ENCODE data around the gene PDZK1IP1.

Gene PDZK1IP1

DNA sequence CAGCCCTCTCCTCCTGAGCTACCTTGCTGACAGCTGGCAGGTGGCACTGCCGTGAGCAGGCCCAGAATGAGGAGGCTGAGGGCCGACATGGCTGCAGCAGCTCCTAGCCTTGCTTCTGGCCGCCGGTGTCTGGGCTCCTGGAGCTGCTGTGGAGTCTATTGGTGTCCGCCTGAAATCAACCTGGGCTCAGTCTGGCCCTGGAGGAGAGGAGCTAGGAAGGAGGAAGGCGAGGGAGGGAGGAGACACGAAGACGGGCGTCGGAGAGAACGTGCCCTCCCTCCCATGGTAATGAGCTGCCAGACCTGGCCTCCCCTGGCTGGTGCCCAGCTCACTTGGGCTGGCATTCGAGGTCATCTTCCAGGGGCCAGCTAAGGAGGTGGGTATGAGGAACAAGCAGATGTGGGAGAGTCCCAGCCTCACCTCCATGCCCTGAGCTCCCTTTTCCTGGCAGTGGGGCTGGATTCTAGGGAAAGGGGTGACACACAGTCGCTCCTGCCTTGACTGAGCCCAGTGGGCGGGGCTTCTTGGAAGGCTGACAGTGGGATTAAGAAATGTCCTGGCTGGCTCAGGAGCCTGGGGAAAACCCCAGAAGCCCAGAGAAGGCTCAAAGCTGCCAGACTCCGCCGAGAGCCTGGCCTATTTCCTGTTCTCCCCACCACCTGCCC, at the start of gene PDZK1IP1:
Gene PDZK1IP1, minus strand, starts transcription at position 193 of the 665 bp plus-strand sequence. Its CDS starts 104 bp downstream, at position 89.
- DNase-seq (ENCODE audit: low read depth) = peak; percentile 76

GRCh38 chr1:47238935-47239592, 49.2 kb upstream of the PDZK1IP1 start:
- no peak for DNase-seq (ENCODE audit: low read depth)

DNA sequence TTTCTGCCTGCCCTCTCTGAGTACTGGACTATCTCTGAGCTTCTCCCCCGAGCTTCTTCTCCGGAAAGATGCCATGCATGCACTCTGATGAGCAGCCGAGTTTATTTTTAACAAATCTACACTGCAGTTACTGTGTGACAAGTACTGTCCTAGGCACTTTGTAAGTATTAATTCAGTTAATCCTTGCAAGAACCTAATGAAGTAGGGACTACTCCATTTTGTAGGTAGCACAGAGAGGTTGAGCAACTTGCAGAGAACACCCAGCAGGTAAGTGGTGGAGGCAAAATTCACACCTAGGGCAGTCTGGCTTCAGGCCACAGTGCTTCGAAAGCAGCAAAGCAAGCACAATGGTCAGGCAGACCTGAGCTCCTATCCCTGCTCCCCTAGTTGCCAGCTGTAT, 46.0 kb upstream of the PDZK1IP1 start:
- DNase-seq (ENCODE audit: low read depth) = no peak

DNA sequence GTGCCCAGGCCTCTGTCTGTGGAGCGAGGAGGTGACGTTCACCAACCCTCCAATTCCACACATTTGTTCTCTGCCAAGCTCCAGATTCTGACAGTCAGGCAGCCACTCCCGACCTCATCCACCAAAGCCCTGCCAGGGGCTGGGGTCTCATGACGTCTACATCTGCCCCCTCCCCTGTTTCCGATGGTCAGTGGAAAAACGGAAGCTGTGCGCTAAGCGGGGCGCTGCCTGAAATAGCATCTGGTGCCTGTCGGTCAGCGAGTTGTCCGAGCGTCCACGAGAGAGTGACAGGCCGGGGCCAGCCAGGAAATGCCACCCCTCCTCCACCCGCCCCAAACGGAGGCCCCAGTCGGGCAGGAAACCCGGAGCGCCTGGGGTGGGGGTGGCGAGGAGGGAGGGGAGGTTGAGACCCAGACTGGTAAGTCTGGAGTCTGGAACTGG, 45.4 kb upstream of the PDZK1IP1 start:
- no peak for DNase-seq (ENCODE audit: low read depth)

GRCh38 chr1:47233186-47233585, 43.4 kb upstream of the PDZK1IP1 start:
- no peak for DNase-seq (ENCODE audit: low read depth)

- DNase-seq (ENCODE audit: low read depth) = no peak
Measured at GRCh38 chr1:47232187-47232874, 42.5 kb upstream of the PDZK1IP1 start, which contains the start of gene TAL1. TSS of gene TAL1 (minus strand) at chr1:47232225. CDS start at chr1:47225888, 6,337 bp downstream.

DNA sequence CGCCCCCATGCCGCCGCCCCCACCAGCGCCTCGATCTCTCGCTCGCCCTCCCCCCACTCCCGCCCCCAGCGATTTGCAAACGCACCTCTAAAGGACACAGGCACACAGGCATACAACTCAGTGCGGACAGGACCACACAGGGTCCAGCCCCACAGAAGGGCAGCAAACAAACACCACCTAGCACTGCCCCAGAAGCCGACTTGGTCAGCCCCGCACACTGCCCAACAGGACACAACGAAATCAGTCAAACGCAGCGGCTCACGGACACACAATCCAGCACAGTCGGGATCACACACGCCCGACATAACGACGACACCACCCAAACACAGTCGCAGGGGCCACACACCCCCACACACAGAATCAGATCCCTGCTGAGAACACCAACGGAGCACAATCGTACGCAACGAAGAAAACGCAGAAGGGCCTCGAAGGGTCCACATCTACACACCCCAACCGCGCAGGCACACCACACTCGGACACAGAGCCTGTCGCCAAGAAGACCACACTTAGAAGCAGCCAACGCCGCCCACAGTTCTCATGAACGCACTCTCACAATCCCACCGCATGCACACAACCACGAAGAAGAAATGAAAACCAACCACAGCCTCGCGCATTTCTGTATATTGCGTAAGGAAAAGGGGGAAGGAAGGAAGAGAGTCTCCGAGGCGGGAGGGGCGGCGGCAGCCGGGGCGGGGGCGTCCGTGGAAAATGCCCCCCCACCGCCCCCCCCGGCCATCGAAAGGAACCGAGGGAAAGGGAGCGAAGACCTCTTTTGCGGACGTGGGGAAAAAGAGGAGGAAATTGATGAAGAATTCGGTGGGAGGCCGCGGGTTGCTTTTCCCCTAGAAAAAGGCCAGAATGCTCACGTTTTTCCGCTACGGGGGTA, 41.7 kb upstream of the PDZK1IP1 start:
- DNase-seq (ENCODE audit: low read depth) = peak; percentile 11

DNA sequence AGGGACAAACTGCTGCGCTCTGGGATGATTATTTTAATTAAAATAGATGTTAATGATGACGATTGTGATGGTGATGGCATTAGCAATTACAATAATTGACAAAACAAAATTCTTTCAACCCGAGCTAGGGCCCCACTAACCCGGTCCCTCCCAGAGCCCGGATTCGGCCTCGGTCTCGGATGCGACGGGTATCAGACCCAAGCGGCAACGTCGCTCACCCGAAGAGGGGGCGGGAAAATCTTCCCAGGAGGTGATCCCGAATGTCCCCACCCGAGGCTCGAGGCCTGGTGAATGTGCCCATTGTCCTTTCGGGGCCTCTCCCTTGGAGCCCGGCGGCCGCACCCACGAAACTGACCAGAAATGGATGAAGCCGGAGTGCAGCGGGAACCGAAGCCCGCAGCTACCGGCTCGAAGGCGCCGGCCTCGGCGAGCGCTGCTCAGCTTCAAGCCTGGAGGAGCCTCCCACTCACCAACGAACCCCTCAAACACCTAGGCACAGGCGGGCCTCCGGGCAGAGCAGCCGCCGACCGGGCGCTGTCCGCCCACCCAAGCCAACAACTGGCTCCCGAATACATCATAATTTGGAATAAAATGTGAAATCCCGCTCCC, 41.0 kb upstream of the PDZK1IP1 start:
- DNase-seq (ENCODE audit: low read depth) = no peak

DNA sequence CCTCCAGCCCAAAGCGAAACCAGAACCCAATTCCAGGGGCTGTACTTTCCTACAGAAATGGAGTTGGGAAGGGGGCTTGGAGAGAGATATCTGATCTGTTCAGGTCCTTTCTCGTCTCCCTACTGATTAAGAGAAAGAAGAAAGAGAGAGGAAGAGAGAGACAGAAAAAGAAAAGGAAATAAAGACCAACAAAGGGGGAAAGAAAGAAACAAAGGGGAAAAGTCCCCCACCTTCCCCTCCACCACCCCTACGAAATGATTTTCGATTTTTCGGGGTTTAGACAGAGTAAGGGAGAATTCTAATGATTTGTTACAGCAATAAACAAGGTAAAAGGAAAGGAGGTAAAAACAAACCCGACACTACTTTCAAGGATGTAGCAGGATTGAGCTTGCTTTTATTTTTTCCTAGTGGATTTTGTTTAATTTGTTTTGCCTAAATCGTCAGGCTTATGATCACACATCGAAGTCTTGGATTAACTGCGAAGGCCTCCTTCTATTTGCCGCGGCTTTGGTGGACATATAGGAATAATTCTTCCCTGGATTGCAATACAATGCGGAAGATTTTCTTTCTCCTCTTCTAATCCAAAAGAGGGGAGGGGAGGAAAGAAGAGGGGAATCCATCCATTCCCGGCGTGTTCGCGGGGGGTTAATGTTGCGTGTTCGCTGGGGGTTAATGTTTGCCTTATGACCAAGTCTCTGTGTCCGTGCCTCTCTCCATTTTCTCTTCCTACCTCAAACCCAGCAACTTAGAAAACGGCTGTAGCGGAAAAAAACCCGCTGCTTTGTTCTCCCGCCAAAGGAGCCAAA, 40.3 kb upstream of the PDZK1IP1 start:
- no peak for DNase-seq (ENCODE audit: low read depth)

GRCh38 chr1:47229031-47229885, 39.4 kb upstream of the PDZK1IP1 start:
- DNase-seq (ENCODE audit: low read depth) = no peak

- DNase-seq (ENCODE audit: low read depth) = no peak
Measured at GRCh38 chr1:47228644-47229030, 38.8 kb upstream of the PDZK1IP1 start.

GRCh38 chr1:47227341-47228232, 37.8 kb upstream of the PDZK1IP1 start:
- no peak for DNase-seq (ENCODE audit: low read depth)

GRCh38 chr1:47226839-47227215, 37.0 kb upstream of the PDZK1IP1 start:
- no peak for DNase-seq (ENCODE audit: low read depth)

DNA sequence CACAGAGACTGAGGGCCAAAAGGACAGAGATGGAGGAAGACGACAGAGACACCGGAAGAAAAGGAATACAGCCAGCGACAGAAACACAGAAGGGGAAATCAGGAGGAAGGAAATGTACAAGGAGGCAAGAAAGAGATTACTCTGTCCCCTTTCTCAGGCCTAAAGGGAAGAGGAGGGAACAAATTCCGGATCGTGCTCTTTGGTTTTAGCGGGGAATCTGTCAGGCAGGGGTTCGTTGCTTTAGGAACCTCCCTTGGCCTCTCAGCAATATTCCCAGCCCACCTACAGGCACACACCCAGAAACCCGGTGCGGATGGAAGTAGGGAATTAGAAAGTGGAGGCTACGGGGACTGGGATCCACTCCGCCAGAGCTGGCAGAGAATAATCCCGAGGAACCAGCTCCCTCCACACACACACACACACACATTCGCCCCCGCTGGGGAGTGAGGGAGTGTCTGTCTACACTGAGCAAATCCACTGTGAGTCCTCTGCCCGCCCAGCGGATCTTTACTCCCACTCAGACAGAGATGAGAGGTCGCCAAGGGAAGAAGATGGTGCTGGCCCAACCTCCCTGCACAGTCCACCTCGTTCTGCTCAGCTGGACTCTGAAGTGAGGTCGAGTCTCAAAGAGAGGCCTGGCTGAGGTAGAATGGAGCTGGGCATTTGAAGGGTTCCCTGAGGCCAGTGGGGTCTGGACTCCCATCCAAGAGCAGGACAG, 36.4 kb upstream of the PDZK1IP1 start:
- DNase-seq (ENCODE audit: low read depth) = no peak

- DNase-seq (ENCODE audit: low read depth) = no peak
Measured at GRCh38 chr1:47225430-47226100, 35.7 kb upstream of the PDZK1IP1 start.

DNA sequence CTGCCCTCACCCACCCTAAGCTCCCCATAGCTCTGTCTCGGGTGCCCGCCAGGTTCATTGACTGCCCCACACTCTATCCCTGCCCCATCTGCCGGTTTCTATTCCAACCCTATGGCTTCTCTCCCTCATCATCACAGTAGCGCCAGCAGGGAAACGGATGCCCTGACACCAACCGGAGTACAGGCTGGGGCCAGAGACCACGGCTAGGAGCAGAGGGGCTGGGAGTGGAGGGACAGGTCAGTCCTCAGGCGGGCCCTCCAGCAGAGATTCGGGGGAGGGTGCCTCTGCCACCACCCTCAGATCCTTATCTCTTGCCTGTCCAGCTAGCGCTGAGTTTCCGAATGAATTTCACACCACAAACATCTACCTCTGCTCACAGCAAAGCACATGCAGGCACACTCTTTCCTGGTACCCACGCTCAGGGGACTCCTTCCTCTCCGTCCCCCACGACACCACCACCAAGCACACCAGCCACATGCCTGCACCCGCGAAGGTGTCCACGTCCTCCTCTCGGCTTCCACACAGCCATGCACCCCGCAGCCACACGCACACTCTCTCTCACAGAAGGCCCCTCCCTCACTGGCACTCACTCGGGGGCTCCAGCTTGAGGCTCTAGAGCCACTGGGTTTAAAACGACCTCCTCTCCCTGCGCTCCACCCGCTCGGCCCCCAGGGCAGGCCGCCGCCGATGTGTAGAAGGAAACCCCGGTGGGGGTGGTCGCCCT, 35.0 kb upstream of the PDZK1IP1 start:
- DNase-seq (ENCODE audit: low read depth) = no peak
